HepG2 (cell line): ENCODE measurements around the gene SERINC2. TPM values are rescaled to one million over a fixed set of nuclear protein-coding genes. Genes with fewer than 3 reads are reported as not detected.

ENCODE experiments used
- AHR ChIP-seq: IDR thresholded peaks from 2 replicates; pipeline ENCODE4 v1.6.1; 2018; ENCODE audit warnings: missing genetic modification reagents, missing compliant biosample characterization
- CC2D1A ChIP-seq: sonication (generic); formaldehyde crosslinking; IDR thresholded peaks from 2 replicates; pipeline ENCODE4 v1.8.1; 2023; ENCODE audit warnings: mild to moderate bottlenecking, missing genetic modification reagents
- CCAR2 ChIP-seq: fragments of 200-400 bp; formaldehyde crosslinking; optimal IDR thresholded peaks from 2 replicates; pipeline ENCODE3; 2018; ENCODE audit warnings: low read depth, mild to moderate bottlenecking, low read length, moderate library complexity
- DNMT1 ChIP-seq: sonication (generic); formaldehyde crosslinking; IDR thresholded peaks from 2 replicates; pipeline ENCODE4 v1.5.1; 2020; ENCODE audit warnings: mild to moderate bottlenecking, missing genetic modification reagents
- JUNB ChIP-seq: sonication (generic); formaldehyde crosslinking; IDR thresholded peaks from 2 replicates; pipeline ENCODE4 v1.8.0; 2022; ENCODE audit warnings: missing genetic modification reagents, mild to moderate bottlenecking, borderline replicate concordance
- MIXL1 ChIP-seq: IDR thresholded peaks from 2 replicates; pipeline ENCODE4 v1.6.1; 2016
- MXD4 ChIP-seq: IDR thresholded peaks from 2 replicates; pipeline ENCODE4 v1.6.1; 2016; ENCODE audit warnings: mild to moderate bottlenecking, missing biosample characterization, missing genetic modification reagents
- SRF ChIP-seq: IDR thresholded peaks from 2 replicates; pipeline ENCODE4 v1.6.1; 2011; ENCODE audit warnings: mild to moderate bottlenecking, low read depth, low read length, moderate library complexity
- ZMYM4 ChIP-seq: sonication (generic); formaldehyde crosslinking; IDR thresholded peaks from 2 replicates; pipeline ENCODE4 v1.8.1; 2023; ENCODE audit warnings: mild to moderate bottlenecking, missing genetic modification reagents
- ZNF143 ChIP-seq: sonication (generic); formaldehyde crosslinking; IDR thresholded peaks from 2 replicates; pipeline ENCODE4 v1.4.0; 2020; ENCODE audit warnings: missing genetic modification reagents
- ZNF263 ChIP-seq: sonication (generic); formaldehyde crosslinking; IDR thresholded peaks from 2 replicates; pipeline ENCODE4 v1.4.0; 2020; ENCODE audit warnings: missing genetic modification reagents
- ZNF549 ChIP-seq: sonication (generic); formaldehyde crosslinking; IDR thresholded peaks from 2 replicates; pipeline ENCODE4 v1.5.0; 2020; ENCODE audit warnings: missing genetic modification reagents
- ZNF629 ChIP-seq: sonication (generic); formaldehyde crosslinking; conservative IDR thresholded peaks from 2 replicates; pipeline ENCODE4 v1.5.0; 2020; ENCODE audit warnings: missing genetic modification reagents
- ZNF841 ChIP-seq: sonication (generic); formaldehyde crosslinking; IDR thresholded peaks from 2 replicates; pipeline ENCODE4 v1.8.1; 2023; ENCODE audit warnings: missing genetic modification reagents, borderline replicate concordance
- polyA plus RNA-seq, 8 experiments: library from polyadenylated mRNA; depleted of rRNA in 3 of 8; stranded (reverse) in 7 of 8; unstranded in 1 of 8; fragments of >200 nt; fragmentation: Illumina TruSeq in 4 of 8; extraction: Trizol in 4 of 8; gene quantifications; 2 replicates each; pipeline versions ENCODE4 v1.2.1 to v1.2.3, GENCODE V29; 2011 to 2016; ENCODE audit warnings: low read depth in 4 of 8, missing spikeins in 1 of 8, mixed read lengths in 1 of 8; ENCODE audit not compliant: insufficient read depth in 1 of 8
- total RNA-seq, 5 experiments: library from RNA; depleted of rRNA; stranded (reverse); fragments of >200 nt; fragmentation: Illumina TruSeq; extraction: Trizol; gene quantifications; 2 replicates each; pipeline ENCODE4 v1.2.3, GENCODE V29; 2016; ENCODE audit warnings: low read depth in 1 of 5
- TF ChIP-seq, protein P1 (sequence below): sonication (generic); formaldehyde crosslinking; IDR thresholded peaks from 2 replicates; pipeline ENCODE4 v1.9.0; 2022; ENCODE audit warnings: missing genetic modification reagents, mild to moderate bottlenecking, borderline replicate concordance
- TF ChIP-seq, protein P2 (sequence below): sonication (generic); formaldehyde crosslinking; IDR thresholded peaks from 2 replicates; pipeline ENCODE4 v1.8.1; 2022; ENCODE audit warnings: mild to moderate bottlenecking, missing genetic modification reagents
- TF ChIP-seq, protein P3 (sequence below): sonication (generic); formaldehyde crosslinking; IDR thresholded peaks from 2 replicates; pipeline ENCODE4 v1.4.0; 2020; ENCODE audit warnings: low read depth, mild to moderate bottlenecking, missing genetic modification reagents
- TF ChIP-seq, protein P4 (sequence below), 2 experiments: IDR thresholded peaks; 2 replicates each; pipeline ENCODE4 v1.6.1; 2011 to 2012; ENCODE audit warnings: low read length in 2 of 2, borderline replicate concordance in 1 of 2, low read depth in 1 of 2, mild to moderate bottlenecking in 1 of 2, moderate library complexity in 1 of 2
- TF ChIP-seq, protein P5 (sequence below): sonication (generic); formaldehyde crosslinking; IDR thresholded peaks from 2 replicates; pipeline ENCODE4; 2020; ENCODE audit warnings: missing genetic modification reagents, mild to moderate bottlenecking, borderline replicate concordance

SERINC2 gene
- total and polyA plus RNA-seq, 2 of the 13 experiments (the other 11 are each of a cell fraction or from before 2014, with no cell fraction given): 4.8 to 126 TPM

DNA sequence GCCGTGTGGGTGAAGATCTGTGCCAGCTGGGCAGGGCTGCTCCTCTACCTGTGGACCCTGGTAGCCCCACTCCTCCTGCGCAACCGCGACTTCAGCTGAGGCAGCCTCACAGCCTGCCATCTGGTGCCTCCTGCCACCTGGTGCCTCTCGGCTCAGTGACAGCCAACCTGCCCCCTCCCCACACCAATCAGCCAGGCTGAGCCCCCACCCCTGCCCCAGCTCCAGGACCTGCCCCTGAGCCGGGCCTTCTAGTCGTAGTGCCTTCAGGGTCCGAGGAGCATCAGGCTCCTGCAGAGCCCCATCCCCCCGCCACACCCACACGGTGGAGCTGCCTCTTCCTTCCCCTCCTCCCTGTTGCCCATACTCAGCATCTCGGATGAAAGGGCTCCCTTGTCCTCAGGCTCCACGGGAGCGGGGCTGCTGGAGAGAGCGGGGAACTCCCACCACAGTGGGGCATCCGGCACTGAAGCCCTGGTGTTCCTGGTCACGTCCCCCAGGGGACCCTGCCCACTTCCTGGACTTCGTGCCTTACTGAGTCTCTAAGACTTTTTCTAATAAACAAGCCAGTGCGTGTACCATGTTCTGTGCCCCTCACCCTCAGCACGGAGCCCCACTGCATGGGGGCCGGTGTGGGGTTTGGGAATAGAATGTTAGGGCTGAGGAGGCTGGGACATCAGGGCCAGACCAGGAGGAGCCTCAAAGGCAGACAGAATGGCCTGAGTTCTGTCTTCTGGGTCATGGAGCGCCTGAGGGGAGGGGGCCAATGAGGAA lies 21.3 kb downstream of the SERINC2 start (continued):
- TF ChIP-seq, protein P1, sequence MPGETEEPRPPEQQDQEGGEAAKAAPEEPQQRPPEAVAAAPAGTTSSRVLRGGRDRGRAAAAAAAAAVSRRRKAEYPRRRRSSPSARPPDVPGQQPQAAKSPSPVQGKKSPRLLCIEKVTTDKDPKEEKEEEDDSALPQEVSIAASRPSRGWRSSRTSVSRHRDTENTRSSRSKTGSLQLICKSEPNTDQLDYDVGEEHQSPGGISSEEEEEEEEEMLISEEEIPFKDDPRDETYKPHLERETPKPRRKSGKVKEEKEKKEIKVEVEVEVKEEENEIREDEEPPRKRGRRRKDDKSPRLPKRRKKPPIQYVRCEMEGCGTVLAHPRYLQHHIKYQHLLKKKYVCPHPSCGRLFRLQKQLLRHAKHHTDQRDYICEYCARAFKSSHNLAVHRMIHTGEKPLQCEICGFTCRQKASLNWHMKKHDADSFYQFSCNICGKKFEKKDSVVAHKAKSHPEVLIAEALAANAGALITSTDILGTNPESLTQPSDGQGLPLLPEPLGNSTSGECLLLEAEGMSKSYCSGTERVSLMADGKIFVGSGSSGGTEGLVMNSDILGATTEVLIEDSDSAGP (CRISPR knock-in tag): peak; percentile 90
- TF ChIP-seq ZNF549 (CRISPR knock-in tag) (no peak), JUNB (CRISPR knock-in tag) (no peak), ZNF263 (CRISPR knock-in tag) (peak; percentile 81; the same call in 1 of the 2 replicates), ZNF143 (0 out of 2 replicates have a peak, but pooled peaks have one; percentile 16), CC2D1A (CRISPR knock-in tag) (no peak), ZNF629 (peak; percentile 59), SRF (no peak), CCAR2 (no peak), ZNF841 (CRISPR knock-in tag) (no peak), ZMYM4 (peak; percentile 66; the same call in 1 of the 2 replicates), MIXL1 (peak; percentile 83; the same call in 1 of the 2 replicates), MXD4 (0 out of 2 replicates have a peak, but pooled peaks have one; percentile 7), AHR (no peak), DNMT1 (CRISPR knock-in tag) (no peak)
- TF ChIP-seq, protein P2, sequence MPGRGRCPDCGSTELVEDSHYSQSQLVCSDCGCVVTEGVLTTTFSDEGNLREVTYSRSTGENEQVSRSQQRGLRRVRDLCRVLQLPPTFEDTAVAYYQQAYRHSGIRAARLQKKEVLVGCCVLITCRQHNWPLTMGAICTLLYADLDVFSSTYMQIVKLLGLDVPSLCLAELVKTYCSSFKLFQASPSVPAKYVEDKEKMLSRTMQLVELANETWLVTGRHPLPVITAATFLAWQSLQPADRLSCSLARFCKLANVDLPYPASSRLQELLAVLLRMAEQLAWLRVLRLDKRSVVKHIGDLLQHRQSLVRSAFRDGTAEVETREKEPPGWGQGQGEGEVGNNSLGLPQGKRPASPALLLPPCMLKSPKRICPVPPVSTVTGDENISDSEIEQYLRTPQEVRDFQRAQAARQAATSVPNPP: no peak
- TF ChIP-seq, protein P3, sequence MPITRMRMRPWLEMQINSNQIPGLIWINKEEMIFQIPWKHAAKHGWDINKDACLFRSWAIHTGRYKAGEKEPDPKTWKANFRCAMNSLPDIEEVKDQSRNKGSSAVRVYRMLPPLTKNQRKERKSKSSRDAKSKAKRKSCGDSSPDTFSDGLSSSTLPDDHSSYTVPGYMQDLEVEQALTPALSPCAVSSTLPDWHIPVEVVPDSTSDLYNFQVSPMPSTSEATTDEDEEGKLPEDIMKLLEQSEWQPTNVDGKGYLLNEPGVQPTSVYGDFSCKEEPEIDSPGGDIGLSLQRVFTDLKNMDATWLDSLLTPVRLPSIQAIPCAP (CRISPR knock-in tag): no peak
- TF ChIP-seq, protein P4, sequence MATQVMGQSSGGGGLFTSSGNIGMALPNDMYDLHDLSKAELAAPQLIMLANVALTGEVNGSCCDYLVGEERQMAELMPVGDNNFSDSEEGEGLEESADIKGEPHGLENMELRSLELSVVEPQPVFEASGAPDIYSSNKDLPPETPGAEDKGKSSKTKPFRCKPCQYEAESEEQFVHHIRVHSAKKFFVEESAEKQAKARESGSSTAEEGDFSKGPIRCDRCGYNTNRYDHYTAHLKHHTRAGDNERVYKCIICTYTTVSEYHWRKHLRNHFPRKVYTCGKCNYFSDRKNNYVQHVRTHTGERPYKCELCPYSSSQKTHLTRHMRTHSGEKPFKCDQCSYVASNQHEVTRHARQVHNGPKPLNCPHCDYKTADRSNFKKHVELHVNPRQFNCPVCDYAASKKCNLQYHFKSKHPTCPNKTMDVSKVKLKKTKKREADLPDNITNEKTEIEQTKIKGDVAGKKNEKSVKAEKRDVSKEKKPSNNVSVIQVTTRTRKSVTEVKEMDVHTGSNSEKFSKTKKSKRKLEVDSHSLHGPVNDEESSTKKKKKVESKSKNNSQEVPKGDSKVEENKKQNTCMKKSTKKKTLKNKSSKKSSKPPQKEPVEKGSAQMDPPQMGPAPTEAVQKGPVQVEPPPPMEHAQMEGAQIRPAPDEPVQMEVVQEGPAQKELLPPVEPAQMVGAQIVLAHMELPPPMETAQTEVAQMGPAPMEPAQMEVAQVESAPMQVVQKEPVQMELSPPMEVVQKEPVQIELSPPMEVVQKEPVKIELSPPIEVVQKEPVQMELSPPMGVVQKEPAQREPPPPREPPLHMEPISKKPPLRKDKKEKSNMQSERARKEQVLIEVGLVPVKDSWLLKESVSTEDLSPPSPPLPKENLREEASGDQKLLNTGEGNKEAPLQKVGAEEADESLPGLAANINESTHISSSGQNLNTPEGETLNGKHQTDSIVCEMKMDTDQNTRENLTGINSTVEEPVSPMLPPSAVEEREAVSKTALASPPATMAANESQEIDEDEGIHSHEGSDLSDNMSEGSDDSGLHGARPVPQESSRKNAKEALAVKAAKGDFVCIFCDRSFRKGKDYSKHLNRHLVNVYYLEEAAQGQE (IDR thresholded peaks at IDR 0.05; ENCODE audit: borderline replicate concordance in 1 of 2, low read depth in 1 of 2, low read length in 2 of 2): no peak; a peak in 1 of 4 replicates
- TF ChIP-seq, protein P5, sequence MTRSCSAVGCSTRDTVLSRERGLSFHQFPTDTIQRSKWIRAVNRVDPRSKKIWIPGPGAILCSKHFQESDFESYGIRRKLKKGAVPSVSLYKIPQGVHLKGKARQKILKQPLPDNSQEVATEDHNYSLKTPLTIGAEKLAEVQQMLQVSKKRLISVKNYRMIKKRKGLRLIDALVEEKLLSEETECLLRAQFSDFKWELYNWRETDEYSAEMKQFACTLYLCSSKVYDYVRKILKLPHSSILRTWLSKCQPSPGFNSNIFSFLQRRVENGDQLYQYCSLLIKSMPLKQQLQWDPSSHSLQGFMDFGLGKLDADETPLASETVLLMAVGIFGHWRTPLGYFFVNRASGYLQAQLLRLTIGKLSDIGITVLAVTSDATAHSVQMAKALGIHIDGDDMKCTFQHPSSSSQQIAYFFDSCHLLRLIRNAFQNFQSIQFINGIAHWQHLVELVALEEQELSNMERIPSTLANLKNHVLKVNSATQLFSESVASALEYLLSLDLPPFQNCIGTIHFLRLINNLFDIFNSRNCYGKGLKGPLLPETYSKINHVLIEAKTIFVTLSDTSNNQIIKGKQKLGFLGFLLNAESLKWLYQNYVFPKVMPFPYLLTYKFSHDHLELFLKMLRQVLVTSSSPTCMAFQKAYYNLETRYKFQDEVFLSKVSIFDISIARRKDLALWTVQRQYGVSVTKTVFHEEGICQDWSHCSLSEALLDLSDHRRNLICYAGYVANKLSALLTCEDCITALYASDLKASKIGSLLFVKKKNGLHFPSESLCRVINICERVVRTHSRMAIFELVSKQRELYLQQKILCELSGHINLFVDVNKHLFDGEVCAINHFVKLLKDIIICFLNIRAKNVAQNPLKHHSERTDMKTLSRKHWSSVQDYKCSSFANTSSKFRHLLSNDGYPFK: no peak
